Loucy (cell line): ENCODE data around the gene ACSBG1.
"Not testable (repeated sequence)": the region's sequence is repeated elsewhere in the genome, so short reads cannot be mapped to it uniquely, and the experiment has no call there.

Experiments used
- CTCF ChIP-seq: fragments of 200-600 bp; sonication (generic); conservative IDR thresholded peaks from 2 replicates; pipeline ENCODE4 v1.5.1; 2014; ENCODE audit warnings: mild to moderate bottlenecking, antibody characterized with exemption, low read length
- EZH2phosphoT487 ChIP-seq: fragments of 200-600 bp; IDR thresholded peaks from 2 replicates; pipeline ENCODE4 v1.6.1; 2018; ENCODE audit warnings: antibody characterized with exemption, mild to moderate bottlenecking, moderate library complexity, borderline replicate concordance

GRCh38 chr15:78245392-78245791 lies 11.0 kb upstream of the ACSBG1 start:
- not testable (repeated sequence) for TF ChIP-seq CTCF, EZH2phosphoT487
